GM19238 (cell line): ENCODE data around the gene CDH4.

Source experiments
- DNase-seq: peaks from one replicate; pipeline ENCODE4 v3.0.0; 2011; ENCODE audit warnings: low spot score; ENCODE audit not compliant: insufficient read length

Gene CDH4

DNA sequence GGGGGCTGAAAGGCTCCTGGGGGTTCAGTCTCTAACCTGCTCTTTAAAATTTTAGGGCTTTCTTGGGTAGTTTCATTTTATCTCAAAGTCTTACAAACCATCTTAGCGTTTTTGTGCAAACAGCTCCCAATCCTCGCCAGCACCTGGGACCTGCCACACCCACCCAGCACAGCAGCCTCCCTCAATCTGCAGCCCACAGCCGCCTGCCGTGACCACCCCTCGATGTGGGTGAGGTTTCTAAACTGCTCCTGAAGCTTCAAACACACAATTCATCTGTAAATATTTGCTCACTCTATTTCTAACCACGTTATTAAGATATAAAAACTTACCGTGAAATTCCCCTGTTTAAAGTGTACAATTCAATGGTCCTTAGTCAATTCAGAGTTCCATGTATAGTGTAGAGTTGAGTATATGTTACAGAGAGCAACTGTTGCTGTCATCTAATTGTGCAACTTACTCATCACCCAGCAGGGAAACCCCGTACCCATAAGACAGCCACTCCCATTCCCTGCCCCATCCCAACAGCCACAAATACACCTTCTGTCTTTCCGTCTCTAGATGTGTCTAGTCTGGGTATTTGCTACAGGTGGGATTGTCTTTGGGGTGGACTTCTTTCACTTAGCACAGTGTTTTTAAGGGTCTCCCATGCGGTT lies 432.6 kb downstream of the CDH4 start:
- DNase-seq, result no peak

DNA sequence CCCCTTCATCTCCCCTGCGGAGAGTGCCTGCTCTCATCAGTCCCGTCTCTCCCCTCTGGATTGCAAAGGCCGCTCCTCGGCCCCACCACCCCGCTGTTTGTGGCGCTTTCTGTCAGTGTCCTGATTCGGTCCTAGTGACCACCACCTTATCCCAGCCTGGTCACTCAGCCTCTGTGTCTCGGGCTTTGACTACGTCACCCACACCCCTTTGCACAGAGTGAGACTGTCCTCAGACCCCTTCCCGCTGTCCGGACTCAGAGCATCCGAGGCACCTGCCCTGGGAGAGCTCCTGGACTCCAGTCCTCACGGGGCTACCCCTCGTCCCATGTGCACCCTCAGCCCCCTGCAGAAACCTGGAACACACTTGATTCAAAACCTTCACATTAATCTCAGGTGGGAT lies 433.4 kb downstream of the CDH4 start:
- no peak for DNase-seq

DNA sequence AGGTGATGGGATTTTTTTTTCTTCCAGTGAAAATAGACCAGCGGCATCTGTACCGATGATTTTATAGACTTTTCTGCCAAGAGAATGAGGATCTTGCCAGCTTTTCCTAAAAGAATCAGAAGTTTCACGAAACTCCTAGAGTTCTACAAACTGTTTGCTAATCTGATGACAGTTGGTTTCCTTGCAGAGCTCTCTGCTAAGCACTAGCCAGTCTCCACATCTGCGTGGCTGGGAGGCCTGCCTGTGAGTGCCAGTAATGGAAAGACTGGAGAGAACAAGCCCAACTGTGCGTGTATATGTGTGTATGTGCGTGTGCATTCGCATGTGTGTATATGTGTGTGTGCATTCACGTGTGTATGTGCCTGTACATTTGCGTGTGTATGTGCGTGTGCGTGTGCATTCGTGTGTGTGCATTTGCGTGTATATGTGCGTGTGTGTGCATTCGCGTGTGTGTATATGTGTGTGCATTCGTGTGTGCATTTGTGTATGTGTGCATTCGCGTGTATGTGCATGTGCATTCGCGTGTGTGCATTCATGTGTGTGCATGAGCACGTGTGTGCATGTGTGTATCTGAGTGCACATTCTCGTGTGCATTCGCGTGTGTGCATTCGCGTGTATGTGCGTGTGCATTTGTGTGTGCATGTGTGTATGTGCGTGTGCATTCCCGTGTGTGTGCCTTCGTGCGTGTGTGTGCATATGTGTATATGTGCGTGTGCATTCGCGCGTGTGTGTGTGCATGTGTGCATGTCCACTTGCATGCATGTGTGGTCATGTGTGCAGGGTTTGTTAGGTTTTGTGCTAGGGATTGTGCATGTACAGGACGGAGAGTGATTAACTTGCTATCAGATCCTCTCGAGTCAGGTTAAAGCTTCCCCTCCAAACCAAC lies 434.2 kb downstream of the CDH4 start:
- no peak for DNase-seq

DNA sequence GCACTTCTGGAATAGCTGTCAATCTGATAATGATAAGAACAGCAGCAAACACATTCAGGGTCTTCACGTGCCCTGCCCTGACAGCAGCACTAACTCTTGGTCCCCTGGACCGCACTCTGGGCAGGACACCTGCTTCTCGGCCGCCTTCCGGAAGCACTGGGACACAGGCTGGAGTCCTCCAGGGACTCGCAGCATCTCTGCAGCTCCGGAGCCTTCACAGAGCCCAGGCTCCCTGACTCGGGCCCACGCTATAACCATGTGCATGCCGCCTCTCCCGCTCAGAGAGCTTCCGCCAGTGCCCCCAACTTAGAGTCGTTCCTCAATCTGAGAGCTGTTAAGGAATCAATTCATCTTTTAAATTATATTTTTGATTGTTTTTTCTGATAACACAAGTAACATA lies 436.4 kb downstream of the CDH4 start:
- DNase-seq, result no peak

DNA sequence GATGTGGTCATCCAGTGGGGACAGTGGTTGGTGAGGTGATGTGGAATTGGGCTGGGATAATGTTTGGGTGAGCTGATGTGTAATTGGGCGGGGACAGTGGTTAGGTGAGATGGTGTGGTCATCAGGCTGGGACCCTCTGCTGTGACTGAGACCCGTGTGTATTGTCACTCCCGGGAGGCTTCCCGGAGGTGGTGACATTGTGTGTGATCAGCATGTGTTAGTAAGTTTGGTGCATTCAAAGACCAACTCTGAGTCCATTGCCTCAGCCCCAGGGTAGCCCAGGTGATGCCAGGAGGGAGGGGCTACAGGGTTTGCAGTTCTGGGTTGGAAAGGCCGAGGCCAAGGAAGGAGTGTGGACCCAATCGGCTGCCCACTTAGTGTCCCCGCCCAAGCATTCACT lies 438.1 kb downstream of the CDH4 start:
- DNase-seq, result no peak

DNA sequence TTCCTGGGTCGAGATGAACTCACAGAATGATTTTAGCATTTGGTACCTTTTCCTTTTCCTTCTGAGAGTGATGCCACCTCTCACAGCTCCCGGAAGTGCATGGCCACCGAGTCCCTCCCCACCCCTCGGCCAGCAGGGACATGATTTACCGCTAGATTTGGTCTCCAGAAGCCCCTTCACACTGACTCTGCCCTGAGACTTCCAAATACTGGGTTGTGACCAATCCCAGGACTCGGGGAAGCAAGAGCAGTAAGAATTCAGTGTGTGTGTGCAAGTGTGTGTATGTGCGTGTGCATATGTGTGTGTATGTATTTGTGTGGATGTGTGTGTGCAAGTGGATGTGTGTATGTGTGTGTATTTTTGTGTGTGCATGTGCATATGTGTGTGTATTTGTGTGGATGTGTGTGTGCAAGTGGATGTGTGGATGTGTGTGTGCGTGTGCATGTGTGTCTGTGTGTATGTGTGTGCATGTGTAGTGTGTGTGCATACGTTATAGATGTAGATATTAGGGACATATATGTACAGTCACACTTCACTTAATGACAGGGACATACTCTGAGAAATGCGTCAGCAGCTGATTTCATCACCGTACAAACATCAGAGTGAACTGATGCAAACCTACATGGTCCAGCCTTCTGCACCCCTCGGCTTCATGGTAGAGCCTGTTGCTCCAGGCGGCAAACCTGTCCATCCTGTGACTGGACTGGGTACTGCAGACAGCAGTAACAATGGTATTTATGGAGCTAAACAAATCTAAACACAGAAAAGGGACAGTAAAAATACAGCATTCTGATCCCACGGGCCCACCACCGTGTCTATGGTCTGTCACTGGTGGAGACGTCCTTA lies 439.2 kb downstream of the CDH4 start:
- DNase-seq, result no peak

DNA sequence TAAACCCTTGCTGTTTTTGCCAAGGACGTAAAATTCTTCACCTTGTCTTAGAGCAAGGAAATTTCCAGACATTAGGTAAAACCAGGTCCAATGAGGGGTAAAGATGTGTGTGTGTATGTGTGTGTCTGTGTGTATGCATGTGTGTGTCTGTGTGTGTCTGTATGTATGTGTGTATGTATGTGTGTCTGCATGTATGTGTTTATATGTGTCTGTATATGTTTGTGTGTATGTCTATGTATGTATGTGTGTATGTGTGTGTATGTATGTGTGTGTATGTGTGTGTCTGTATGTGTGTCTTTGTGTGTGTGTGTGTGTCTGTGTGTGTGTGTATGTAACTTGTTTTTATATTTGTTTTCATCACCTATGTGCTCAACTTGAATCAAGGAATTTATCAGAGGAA lies 439.9 kb downstream of the CDH4 start:
- no peak for DNase-seq

DNA sequence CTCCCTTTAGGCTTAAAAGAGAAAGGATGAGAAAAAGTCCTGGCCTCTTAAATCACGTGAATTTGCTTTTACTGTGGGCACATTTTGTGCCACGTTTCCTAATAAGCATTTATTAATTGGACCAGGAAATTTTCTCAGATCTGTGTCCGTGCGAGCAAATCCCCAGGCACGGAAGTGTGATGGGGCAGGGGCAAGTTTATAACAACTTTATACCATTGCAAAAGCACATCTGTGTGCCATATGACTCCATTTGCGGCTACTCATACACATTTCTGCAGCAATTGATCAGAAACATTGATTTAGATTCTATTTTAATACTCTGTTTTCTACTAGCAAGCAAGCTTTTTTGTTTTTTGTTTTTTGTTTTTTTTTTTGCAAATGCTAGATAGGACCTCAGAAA lies 440.4 kb downstream of the CDH4 start:
- DNase-seq, result no peak

DNA sequence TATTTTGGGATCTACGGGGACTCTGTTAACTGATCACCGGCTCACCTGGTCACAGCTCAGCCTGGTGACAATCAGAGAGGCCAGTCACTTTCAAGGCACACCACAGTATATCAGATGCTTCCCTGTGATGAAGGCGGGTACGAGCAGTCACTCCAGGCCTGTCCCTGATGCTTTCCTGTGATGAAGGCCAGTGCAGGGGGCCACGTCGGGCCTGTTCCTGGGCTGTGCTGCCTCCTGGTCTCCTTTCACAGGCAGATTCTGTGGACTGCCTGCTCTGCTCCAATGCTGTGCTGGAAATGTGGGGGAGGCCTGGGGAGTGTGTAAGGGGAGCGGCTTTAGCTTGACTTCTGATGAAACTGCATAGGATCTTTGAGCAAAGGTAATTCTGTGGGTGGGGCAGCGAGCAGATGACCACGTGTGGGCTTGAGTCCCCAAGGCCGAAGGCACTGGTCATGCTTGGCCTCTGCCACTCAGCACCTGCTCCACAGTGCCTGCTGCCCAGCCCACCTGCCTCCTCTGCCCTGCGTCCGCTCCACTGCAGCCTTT lies 441.1 kb downstream of the CDH4 start:
- DNase-seq, result no peak

DNA sequence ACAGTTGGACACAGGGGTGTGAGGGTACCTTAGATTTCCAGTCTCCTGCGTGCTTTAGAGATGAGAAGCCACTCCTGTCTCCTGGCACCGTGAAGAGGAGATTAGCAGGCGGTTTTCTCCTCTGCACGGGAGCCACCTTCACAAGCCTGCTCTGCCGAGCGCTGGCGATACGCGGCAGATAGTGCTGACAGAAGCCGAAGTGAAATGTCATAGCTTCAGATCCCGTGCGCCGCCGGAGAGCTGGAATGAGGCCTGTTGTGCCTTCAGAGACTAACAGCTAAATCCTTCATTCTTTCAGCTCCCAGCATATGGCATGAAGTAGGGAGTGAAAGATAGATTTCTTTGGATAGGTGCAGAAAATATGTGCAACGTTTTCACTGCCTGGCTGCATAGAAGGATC lies 442.6 kb downstream of the CDH4 start:
- no peak for DNase-seq

DNA sequence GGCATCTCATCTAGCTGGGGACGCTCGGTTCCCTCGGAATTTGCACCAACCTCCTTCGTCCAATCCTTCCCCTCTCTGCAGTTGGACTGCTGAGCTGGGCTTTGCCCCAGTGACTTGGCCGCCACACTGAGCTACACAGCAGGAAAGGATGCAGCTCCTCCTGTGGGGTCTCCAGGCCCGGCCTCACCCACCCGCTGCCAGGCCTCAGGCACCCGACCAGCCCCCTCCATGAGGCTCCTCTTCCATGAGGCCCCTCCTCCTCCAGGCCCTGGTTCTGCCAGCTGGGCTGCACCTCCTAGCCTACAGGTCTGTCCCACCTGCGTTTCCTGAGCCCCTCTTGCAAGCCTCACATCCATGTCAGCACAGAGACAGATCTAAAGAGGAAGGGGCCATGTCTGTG lies 443.7 kb downstream of the CDH4 start:
- no peak for DNase-seq

DNA sequence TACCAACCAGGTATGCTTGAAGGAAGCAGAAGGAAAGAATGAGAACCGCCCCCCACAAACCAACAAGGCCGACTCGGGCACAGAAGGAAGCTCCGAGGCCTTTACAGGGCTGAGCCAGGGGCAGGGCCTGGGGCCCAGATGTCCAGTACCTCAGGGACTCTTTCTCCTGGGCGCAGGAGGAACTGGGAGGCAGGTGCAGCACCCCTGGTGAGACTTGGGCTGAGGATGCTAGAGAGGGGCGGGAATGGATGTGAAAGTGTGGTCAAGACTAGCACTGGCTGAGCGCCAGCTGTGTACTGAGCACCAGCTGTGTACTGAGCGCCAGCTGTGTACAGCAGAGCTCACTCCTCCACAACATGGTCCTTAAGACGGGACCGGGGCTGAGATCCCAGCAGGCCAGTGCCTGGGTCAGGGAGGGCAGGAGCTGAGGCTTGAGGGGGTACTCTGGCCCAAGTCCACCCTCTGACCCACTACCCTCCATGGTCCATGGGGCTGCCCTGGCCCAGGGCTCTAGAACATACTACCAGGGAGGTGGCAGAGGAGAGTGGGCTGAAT lies 444.2 kb downstream of the CDH4 start:
- DNase-seq, result no peak

DNA sequence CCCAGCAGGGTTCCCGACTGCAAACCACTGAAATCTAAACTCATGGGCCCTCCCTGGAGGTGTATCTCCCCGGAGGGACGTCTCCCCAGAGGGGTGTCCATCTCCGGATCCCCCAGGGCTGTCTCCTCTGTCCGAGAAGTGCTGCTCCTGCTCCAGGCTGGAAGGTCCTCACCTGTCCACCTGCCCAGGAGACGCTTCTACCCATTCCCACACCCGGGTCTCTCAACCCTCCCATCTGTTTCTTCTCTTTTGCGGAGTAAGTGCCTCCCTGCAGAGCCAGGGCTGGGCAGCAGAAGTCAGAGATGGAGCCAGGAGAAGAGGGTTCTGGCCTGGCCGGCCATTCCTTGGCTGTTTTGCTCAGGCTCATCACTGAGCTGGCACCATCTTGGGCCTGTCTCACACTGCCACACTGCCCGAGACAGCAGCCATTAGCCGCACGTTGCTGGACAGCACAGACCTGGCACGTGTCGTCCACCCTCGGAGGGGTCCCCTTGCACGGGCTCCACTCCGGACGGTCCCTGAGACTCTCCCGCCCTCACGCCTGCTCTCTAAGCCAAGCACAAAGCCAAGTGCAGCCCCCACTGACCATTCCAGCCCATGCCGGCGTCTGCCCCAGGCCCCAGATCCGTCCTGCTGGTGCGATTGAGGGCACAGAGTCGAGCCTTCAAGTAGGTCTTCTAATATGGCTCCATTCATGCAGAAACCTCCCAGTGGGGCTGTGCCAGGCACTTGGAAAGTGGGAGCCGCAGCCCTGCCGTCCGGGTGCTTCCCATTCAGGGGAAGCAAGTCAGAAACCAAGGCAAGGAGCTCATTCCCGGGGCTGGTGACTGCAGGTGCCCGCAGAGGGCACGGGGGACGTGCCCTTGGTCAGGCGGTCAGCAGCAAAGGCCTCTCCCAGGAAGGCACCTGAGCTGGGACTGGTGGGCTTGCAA lies 445.9 kb downstream of the CDH4 start:
- no peak for DNase-seq

DNA sequence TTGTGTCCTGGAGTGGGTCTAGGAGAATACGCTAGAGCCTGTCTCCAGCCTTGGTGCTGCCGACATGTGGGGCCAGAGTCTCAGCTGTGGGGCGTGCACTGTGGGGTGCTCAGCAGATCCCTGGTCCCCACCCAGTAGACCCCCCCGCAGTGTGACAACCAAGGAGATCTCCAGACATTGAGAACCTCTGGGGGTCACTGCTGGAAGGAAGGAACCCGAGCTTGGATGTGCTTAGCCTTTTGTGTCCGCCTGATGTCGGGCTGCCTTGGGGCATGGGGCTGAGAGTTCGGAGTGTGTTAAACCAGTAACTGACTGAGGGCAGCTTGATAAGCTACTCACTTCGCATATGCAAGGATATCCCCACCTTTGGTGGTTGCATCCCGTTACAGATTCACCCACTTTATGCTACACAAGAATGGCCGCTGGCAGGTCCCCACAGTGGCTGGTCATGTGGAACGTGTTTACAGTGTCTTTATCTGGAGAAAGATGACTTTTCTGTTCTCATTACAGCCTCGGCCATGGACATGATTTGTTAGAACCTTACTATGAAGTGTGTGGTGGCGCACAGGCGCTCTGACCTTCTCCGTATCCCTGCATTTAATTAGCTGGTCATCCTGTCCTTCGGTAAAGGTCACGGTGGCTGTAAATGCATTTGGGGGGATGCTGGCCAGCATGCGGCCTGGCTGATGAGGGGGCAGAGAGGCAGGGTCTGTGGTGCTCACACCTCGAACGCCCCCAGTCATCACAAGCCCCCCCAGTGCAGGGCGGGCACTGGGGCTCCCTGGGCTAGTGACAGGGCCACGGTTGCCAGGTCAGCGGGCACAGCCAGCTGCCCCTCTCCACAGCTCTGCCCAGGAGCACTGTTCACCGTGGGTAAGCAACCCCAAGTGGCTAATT lies 446.8 kb downstream of the CDH4 start:
- no peak for DNase-seq

DNA sequence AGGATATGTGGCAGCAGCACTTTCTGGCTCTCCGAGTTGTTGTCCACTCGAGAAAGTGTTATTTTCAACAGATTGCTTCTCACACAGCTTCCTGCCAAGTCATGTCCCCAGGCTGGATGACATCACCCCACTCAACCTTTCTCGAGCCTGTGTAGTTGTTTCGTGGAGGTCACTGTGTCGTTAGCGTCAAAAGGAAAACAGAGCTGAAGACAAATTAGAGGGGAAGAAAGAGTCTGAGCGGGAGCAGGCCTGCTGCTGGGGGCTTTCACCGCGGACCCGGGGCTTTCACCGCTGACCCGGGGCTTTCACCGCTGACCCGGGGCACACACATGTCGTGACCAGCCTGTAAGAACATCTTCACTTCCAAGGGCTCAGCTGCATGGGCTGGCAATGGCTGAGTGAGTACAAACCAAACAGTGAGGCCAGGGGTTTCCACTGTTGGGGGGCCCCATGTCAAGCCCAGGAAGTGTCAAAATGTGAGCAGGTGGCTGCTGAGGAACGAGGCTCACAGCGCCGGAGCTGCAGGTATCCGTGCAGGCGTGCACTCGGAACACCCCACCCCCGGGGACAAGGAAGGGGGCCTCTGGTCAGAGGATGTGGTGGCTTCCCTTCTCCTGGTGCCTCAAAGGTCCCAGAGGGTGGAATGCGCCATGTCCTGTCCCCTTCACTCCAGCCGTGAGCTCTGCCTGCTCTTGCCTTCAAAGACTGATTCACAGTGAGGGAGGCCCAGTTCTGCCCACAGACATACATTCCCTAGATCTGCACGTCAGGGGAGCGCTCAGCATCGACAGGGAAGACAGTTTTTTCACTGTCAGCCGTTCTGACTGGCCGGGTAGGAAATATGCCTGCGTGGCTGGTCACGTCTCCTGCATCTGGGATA lies 447.7 kb downstream of the CDH4 start:
- DNase-seq, result no peak

DNA sequence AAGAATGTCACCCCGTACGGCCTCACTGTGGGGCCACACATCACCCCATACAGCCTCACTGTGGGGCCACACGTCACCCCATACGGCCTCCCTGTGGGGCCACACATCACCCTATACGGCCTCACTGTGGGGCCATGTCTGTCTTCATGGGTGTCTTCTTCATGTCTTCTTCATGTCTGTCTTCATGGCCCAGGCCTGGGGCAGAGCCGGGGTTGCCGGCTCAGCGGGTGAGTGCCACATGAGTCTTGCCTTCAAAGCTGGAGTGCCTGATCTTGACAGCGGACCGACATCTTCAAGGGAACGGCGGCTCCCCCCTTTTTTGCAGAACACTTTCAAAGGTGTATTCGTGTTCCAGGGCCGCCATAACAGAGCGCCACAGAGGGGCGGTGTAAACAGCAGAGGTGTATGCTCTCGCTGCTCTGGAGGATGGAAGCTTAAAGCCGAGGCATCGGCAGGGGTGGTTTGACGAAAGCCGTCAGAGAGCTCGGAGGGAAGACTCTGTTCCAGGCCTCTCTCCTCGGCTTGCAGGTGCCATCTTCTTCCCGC lies 448.6 kb downstream of the CDH4 start:
- DNase-seq, result no peak

DNA sequence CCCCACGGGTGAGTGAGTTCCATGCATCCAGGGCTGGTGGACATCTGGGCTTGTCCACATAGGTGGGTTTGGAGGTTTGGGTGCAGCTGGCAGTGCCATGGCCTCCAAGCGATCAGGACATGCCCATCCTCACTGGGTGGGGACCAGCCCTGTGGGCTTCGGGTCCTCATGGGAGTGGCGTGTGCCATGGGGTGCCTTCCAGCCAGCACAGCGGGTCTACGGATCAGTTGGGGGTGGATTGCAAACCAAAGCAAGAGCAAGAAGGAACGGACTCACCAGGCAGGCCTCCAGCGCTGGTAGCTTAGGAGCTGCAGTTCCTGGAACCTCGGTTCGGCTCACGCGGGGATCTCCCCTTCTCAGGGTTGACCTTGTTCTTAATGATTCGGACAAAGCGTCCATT lies 449.3 kb downstream of the CDH4 start:
- no peak for DNase-seq

DNA sequence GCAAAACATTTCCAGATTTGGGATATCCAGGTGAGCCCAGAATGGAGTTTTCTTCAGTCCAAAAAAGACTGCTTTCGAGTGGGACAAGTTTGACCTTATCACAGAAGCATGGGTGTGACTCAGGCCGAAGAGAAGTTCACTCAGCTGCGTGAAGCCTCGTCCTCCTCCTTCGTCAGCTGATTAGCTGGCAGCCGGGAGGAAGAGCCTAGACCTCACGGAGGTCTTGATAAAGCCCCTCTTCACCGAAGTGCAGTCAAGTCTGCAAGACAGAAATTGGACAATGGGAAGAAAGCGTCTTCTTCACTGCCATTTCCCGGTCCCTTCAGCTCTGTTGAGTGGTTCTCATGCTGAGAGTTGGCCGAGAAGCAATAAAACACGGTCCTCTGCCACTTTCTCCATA lies 449.7 kb downstream of the CDH4 start:
- no peak for DNase-seq
